ENCODE measurements around the gene RPS6KC1.
"Not testable (repeated sequence)": the region's sequence is repeated elsewhere in the genome, so short reads cannot be mapped to it uniquely, and the experiment has no call there.

Gene RPS6KC1

GRCh38 chr1:213284626-213285025, 233.6 kb downstream of the RPS6KC1 start:
- DNase-seq (ENCODE audit: low read depth in 2 of 2): no peak

- DNase-seq (ENCODE audit: low read depth in 2 of 2): no peak
Observed at GRCh38 chr1:213286235-213286634, 235.2 kb downstream of the RPS6KC1 start.

DNA sequence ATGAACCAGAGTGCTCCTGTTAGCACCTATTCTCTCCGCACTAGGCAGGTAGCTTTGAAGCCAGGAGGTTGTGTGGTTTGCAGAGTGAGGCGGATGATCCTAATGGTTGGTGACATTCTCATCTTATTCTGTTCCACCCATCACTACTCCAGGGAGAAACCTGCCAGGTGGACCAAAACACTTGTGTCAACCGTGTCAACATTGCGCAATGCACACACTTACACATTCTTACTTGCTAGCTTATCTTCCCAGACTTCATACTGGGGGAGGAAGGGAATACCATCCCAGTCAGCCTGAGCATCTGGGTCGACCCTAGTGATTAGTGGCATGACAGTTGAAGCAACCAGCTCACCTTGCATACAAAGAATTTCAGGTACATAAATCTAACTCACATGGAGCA, 236.9 kb downstream of the RPS6KC1 start:
- DNase-seq (ENCODE audit: low read depth in 2 of 2): no peak

DNA sequence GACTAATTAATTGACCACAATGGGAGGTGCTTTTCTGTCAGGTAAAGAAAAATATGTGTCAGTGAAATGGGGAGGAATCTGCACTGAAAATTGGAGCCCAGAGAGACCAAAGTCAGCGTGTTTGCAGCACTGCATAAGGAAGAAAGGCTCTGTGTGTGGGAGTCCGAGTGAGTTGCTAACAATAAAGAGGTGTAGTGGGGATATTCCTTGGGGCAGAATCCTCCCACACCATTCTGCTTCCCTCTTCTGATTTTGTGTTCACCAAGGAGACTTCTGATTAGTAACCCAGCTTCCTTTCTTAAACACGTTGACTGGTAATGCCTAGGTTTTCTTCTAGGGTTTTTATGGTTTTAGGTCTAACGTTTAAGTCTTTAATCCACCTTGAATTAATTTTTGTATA, 240.5 kb downstream of the RPS6KC1 start:
- DNase-seq (ENCODE audit: low read depth in 2 of 2): no peak

DNA sequence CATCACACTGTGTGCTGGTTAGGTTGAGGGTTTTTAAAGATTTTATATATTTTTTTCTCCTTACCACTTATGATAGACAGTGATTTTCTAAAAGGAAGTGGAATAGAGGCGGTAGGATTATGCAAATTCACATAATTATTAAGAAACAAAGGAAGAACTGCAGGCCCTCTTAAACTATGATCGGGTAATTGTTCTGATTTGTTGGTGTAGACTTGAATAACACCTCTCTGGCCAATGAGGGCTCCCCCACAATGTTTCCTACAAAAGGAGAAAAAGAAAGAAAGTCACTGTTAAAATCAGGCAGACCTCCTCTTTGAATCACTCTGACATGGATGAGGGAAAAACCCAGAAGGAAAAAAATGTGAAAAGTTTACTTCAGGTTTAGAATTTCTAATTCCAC, 241.6 kb downstream of the RPS6KC1 start:
- no peak for DNase-seq (ENCODE audit: low read depth in 2 of 2)

DNA sequence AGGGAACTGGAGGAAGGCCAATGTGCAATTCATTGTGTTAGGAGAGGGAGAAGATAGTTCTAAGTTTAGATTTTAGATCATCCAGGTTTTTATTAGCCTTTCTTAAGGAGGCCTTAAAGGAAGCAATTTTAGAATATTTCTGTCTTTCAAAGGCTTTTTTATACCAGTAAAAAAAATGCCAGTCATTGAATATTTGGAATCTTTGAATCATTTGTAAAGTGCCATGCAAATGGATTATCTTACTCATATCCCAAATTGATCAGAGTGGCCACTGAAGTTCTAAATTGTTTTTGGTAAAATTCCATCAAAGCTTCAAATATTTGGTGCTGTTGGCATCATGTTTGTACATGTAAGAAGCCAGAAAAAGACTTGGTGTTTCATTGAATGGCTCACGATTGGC, 244.8 kb downstream of the RPS6KC1 start:
- DNase-seq (ENCODE audit: low read depth in 2 of 2): no peak

DNA sequence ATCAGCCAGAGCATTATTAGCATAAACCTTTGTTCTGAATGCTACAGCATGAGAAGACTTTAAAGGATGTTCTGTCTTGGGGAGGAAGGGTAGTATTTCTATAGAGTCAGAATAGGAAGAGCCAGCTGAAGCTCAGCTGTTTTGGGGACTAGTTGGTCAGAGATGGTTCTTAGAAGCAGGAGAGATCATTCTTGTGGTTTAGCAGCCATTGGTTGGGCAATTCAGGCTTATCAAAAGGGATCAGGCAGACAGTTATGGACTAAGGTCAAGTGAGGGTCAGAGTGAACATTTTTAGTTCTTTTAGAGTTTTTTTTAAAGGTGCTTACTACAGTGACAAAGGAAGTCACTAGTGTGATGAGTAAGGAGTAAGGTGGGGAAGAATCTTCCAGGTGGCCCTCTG, 245.5 kb downstream of the RPS6KC1 start:
- no peak for DNase-seq (ENCODE audit: low read depth in 2 of 2)

- DNase-seq (ENCODE audit: low read depth in 2 of 2): no peak
Observed at GRCh38 chr1:213297021-213297420, 246.0 kb downstream of the RPS6KC1 start.

DNA sequence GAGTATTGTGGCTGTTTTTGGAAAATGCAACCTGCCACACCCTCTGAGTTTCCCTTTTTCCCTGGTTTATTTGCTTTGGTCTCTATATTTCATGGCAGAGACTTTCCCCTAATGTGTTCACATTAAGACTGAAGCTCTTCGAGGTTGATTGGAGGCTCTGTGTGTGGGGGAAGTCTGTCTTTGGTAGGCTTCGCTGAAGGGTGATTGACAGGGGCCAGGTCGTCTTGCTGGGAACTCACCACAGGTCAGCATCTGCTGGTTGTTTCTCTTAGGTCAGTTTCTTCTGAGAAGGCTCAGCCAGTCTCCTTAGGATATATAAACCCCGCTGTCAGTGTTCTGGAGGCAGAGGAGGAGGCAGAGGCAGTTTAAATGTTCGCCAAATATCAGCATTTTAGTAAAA, 249.4 kb downstream of the RPS6KC1 start:
- no peak for DNase-seq (ENCODE audit: low read depth in 2 of 2)

GRCh38 chr1:213301524-213301923, 250.5 kb downstream of the RPS6KC1 start:
- DNase-seq (ENCODE audit: low read depth in 2 of 2): not testable (repeated sequence)

DNA sequence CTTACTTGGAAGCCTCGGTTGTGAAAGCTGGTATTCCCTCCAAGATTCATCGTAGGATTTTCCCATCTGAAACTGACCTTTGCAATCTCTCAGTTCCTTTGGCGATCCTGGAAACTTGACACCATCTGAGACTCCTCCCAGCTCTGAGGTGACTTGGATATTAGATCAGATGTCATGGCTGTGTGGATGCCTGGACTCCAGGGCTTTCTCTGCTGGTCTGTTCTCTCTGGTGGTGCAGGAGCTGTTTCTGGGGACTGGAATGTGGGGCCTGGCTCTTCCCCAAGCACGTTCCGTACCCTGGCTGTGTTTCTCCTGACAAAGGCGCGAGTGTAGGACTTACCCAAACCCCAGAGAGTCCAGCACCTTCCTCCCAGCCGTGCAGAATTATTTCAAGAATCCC, 252.2 kb downstream of the RPS6KC1 start:
- DNase-seq (ENCODE audit: low read depth in 2 of 2): no peak

GRCh38 chr1:213315571-213315970, 264.5 kb downstream of the RPS6KC1 start:
- DNase-seq (ENCODE audit: low read depth in 2 of 2): no peak

GRCh38 chr1:213318458-213318857, 267.4 kb downstream of the RPS6KC1 start:
- not testable (repeated sequence) for DNase-seq (ENCODE audit: low read depth in 2 of 2)

DNA sequence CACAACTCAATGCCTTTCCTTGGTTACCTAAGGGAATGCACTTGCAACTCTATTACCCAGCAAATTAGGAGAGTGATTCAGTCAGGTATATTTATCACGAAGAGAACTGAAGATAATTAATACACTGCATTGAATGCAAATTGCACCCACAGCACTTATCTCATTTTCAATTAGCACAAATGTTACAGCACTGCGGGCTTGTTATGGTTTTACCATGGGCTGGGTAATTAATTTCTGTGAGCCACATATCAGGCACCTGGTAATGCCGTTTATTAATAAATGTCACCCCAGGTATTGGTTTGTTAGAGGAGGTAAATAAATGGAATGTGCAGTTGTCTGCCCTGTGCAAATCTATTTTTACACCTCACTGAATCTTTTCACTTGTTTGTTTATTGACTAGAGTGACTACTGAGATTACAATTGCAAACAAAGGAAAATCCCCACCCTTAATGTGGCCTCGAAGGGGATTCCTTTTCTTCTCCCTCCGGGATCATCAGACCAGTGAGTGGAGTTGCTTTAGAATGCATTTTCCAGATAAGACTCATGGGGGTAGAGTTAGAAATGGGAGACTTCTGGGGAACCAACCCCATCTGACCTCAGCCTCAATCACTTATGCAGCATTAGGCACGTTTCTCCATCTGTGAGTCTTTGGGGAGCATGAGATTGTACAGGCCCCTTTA, 269.3 kb downstream of the RPS6KC1 start:
- DNase-seq (ENCODE audit: low read depth in 2 of 2): no peak

Data from stimulated activated CD8-positive, alpha-beta memory T cell treated with anti-CD3 and anti-CD28 coated beads, Interleukin-2, amount 100 ng/mL, for 48 hours (primary cell).